PC-3 (cell line): ENCODE results near the gene SLC25A12. TPM values are rescaled to one million over a fixed set of nuclear protein-coding genes. Genes with fewer than 3 reads are reported as not detected.

Experiments
- ATAC-seq: fragments of 200-7000 bp; cut with Tn5 transposase; 2 replicates; pipeline ENCODE4 v1.9.1; 2020; ENCODE audit warnings: mild to moderate bottlenecking, moderate library complexity
- Bru-seq: library from RNA; stranded (reverse); fragments of 400-500 nt; gene quantifications from one replicate; lab custom pipeline; 2021; lab: Mats Ljungman, UMichigan
- BruChase-seq, 2 experiments: library from RNA; stranded (reverse); fragments of 400-500 nt; gene quantifications; one replicate each; lab custom pipeline; 2021; lab: Mats Ljungman, UMichigan
- BruUV-seq: library from RNA; stranded (reverse); fragments of 400-500 nt; replicated peaks from 2 replicates; lab custom pipeline; 2021; lab: Mats Ljungman, UMichigan
- CTCF ChIA-PET: fragments of 300-600 bp; sonication (Branson Sonifier 250); formaldehyde crosslinking; loops from one replicate; lab custom pipeline; 2022; ENCODE audit warnings: antibody characterized with exemption; lab: Charles Lee
- POLR2A ChIA-PET: fragments of 300-600 bp; sonication (Branson Sonifier 250); formaldehyde crosslinking; loops from one replicate; lab custom pipeline; 2022; ENCODE audit warnings: antibody characterized with exemption; ENCODE audit not compliant: unreplicated experiment; lab: Charles Lee
- DNase-seq: peaks from one replicate; pipeline ENCODE4 v3.0.0-alpha.2; 2015
- H2AFZ ChIP-seq: fragments of 300-600 bp; sonication (generic); 2 replicates; pipeline ENCODE4 v1.6.0; 2016; ENCODE audit warnings: antibody characterized with exemption, low read length
- H3F3A ChIP-seq: fragments of 300-600 bp; sonication (generic); one replicate; pipeline ENCODE4 v1.6.0; 2017; ENCODE audit warnings: antibody characterized with exemption, low read length, control low read depth, mild to moderate bottlenecking; ENCODE audit not compliant: unreplicated experiment
- H3K27ac ChIP-seq: fragments of 300-600 bp; sonication (generic); 2 replicates; pipeline ENCODE4 v1.5.1; 2016; ENCODE audit warnings: mild to moderate bottlenecking, low read length
- H3K27me3 ChIP-seq: fragments of 300-600 bp; sonication (generic); 2 replicates; pipeline ENCODE4 v1.6.1; 2016; ENCODE audit warnings: low read length, mixed read lengths
- H3K36me3 ChIP-seq: fragments of 300-600 bp; sonication (generic); 2 replicates; pipeline ENCODE4 v1.6.1; 2016; ENCODE audit warnings: low read depth, mixed run types, low read length, mixed read lengths
- H3K4me1 ChIP-seq: fragments of 300-600 bp; sonication (generic); 2 replicates; pipeline ENCODE4 v1.5.1; 2016; ENCODE audit warnings: low read length; ENCODE audit not compliant: insufficient read depth
- H3K4me2 ChIP-seq: fragments of 300-600 bp; sonication (generic); 2 replicates; pipeline ENCODE4 v1.6.0; 2016; ENCODE audit warnings: low read length
- H3K4me3 ChIP-seq: fragments of 300-600 bp; sonication (generic); 2 replicates; pipeline ENCODE4 v1.5.1; 2016; ENCODE audit warnings: mild to moderate bottlenecking, low read length, mixed read lengths
- H3K79me2 ChIP-seq: fragments of 300-600 bp; sonication (generic); 2 replicates; pipeline ENCODE4 v1.6.1; 2017; ENCODE audit warnings: low read length, mixed read lengths
- H3K9ac ChIP-seq: fragments of 300-600 bp; sonication (generic); 2 replicates; pipeline ENCODE4 v1.6.0; 2016; ENCODE audit warnings: mild to moderate bottlenecking, low read length
- H3K9me2 ChIP-seq: fragments of 300-600 bp; sonication (generic); replicated peaks from 2 replicates; pipeline ENCODE4 v1.6.1; 2016; ENCODE audit warnings: mixed run types, low read length, mixed read lengths
- H3K9me3 ChIP-seq: fragments of 300-600 bp; sonication (generic); 2 replicates; pipeline ENCODE4 v1.6.1; 2016; ENCODE audit warnings: low read length, mixed read lengths
- H4K20me1 ChIP-seq: fragments of 300-600 bp; sonication (generic); 2 replicates; pipeline ENCODE4 v1.6.1; 2016; ENCODE audit warnings: low read length, mixed read lengths
- CTCF ChIP-seq: fragments of 300-600 bp; sonication (generic); conservative IDR thresholded peaks from 2 replicates; pipeline ENCODE4 v1.5.1; 2017; ENCODE audit warnings: antibody characterized with exemption, low read depth, mild to moderate bottlenecking, low read length
- EZH2 ChIP-seq: fragments of 300-600 bp; sonication (generic); IDR thresholded peaks from one replicate; pipeline ENCODE4 v1.6.1; 2017; ENCODE audit warnings: antibody characterized with exemption, mild to moderate bottlenecking, low read length; ENCODE audit not compliant: unreplicated experiment
- EZH2phosphoT487 ChIP-seq: fragments of 300-600 bp; sonication (generic); IDR thresholded peaks from 2 replicates; pipeline ENCODE4 v1.6.1; 2018; ENCODE audit warnings: mild to moderate bottlenecking, antibody characterized with exemption, low read length, borderline replicate concordance
- intact Hi-C: fragments of 100-400 bp; cut with micrococcal nuclease; formaldehyde crosslinking; loops from 2 replicates; pipeline ENCODE4 v1.9.0; 2023
- long read RNA-seq: library from polyadenylated mRNA; unstranded; transcript quantifications from one replicate; pipeline ENCODE4 v2.0.0, GENCODE V29; 2021; ENCODE audit not compliant: unreplicated experiment
- total RNA-seq: library from RNA; depleted of rRNA; stranded (reverse); fragments of >200 nt; gene quantifications from 2 replicates; pipeline ENCODE4 v1.2.3, GENCODE V29; 2014; rRNA removed

The SLC25A12 gene
- 18.4 and 21.4 TPM in 2 replicates for total RNA-seq
- Bru-seq, nascent RNA, result percentile 62 among the genes with signal in this experiment
- percentile 52 among the genes with signal in this experiment for BruChase-seq, experiment 1, labeled RNA remaining after a 6-hour chase
- percentile 56 among the genes with signal in this experiment for BruChase-seq, experiment 2, labeled RNA remaining after a 2-hour chase
- long read RNA-seq, transcript SLC25A12-202 (18 exons, 2,979 nt), result major isoform, 16 of 24 reads
- long read RNA-seq, partial matches to known transcripts, result 3 of 24 reads
- long read RNA-seq, other reads (novel, unspliced or antisense), result 5 of 24 reads

DNA sequence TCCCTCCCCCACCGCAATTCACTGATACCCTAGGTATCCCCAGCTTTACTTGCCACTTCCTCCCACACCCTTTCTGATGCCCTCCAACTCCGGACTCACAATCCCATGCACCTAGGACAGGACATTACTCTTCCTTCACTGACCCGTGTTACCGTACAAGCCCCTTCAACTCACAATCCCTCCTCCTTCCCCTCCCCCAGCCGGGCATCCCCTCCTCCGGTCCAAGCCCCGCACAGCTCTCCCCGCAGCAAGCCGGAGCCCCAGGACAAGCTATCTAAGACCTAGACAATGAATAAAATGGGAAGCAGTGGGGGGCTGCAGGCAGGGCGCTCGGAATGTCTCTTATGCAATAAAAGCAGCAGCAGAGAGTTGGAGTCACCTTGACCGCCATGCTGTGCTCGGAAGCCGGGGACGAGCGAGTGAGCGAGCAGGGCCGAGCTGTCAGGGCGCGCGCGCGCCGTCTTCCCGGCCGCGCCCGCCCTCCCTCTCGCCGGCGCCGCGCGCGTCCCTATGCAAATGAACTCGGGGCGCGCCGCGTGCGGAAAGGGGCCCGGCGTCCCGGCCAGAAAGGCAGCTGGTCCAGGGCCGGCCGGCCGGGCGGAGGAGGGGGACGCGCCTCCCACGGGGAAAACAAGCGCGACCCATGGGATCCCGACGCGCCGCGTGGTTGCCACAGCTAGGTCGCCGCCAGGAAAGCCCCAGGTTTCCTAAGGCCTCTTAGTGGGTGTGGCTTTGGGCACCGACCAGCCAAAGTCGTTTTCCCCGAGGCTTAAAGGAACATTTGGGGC is at the start of gene SLC25A12:
SLC25A12 (minus strand) TSS at position 421 of the 788 bp plus-strand sequence; CDS start at position 391, 30 bp downstream.
- no TSS peak for BruUV-seq
- H3K79me2 ChIP-seq, result peaks cover 15% of the 10 kb centered on the region
- intact Hi-C loops, result loop anchor here (2.0 kb wide), 1 partner anchor 29 kb away; the partner anchor contains the start of gene HAT1
- ChIA-PET POLR2A (no interaction called here), CTCF (interaction anchor here (0.7 to 1.3 kb wide), 2 partner anchors 220 to 233 kb away, joined by 3 read pairs; no protein-coding TSS in a partner anchor)
- H2AFZ ChIP-seq, result peak within 1 kb of the TSS; percentile 99
- no peaks in the 10 kb centered on the region for H3K9me3 ChIP-seq
- no peaks in the 10 kb centered on the region for H4K20me1 ChIP-seq
- no peaks in the 10 kb centered on the region for H3F3A ChIP-seq
- no peak for TF ChIP-seq CTCF
- TF ChIP-seq EZH2phosphoT487, result no peak
- no peak for TF ChIP-seq EZH2
- H3K27me3 ChIP-seq, result no peaks in the 10 kb centered on the region
- peak within 1 kb of the TSS; percentile 90 for H3K4me2 ChIP-seq
- peak; percentile 93 for ATAC-seq
- H3K27ac ChIP-seq, result peak within 1 kb of the TSS; percentile 28
- peak within 1 kb of the TSS; percentile 99 for H3K4me3 ChIP-seq
- H3K4me1 ChIP-seq, result peaks cover 12% of the 10 kb centered on the region
- no peaks in the 10 kb centered on the region for H3K36me3 ChIP-seq
- H3K9ac ChIP-seq, result peak within 1 kb of the TSS; percentile 78
- peak; percentile 87 for DNase-seq
- no peaks in the 10 kb centered on the region for H3K9me2 ChIP-seq

DNA sequence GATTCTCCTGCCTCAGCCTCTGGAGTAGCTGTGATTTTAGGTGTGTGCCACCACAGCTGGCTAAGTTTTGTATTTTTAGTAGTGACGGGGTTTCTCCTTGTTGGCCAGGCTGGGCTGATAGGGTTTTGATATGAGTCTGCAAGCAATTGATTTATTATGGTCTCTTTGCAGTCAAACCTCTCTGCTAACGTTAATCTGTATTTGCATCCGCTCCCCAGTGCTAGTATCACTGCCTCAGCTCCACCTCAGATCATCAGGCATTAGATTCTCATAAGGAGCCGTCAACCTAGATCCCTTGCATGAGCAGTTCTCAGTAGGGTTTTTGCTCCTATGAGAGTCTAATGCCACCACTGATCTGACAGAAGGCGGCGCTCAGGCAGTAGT is 47.3 kb upstream of the SLC25A12 start:
- H3K4me3 ChIP-seq, result no peak overlapping the region
- H3K9ac ChIP-seq, result no peak overlapping the region
- H2AFZ ChIP-seq, result no peak overlapping the region
- H3K79me2 ChIP-seq, result peaks cover 77% of the 10 kb centered on the region
- no peaks in the 10 kb centered on the region for H3K9me3 ChIP-seq
- H4K20me1 ChIP-seq, result peaks cover 10% of the 10 kb centered on the region
- POLR2A ChIA-PET, result interaction anchor here (0.6 kb wide), 1 partner anchor 374 kb away, joined by 3 read pairs; no protein-coding TSS in a partner anchor
- intact Hi-C loops, result loop anchor here (1.0 kb wide), 1 partner anchor 162 kb away; no protein-coding TSS in a partner anchor
- H3K27me3 ChIP-seq, result no peaks in the 10 kb centered on the region
- CTCF ChIA-PET, result no interaction called here
- BruUV-seq, result no TSS peak
- no peaks in the 10 kb centered on the region for H3K4me1 ChIP-seq
- no peak for DNase-seq
- no peaks in the 10 kb centered on the region for H3K9me2 ChIP-seq
- H3K4me2 ChIP-seq, result no peak overlapping the region
- ATAC-seq, result no peak
- no peaks in the 10 kb centered on the region for H3K36me3 ChIP-seq
- H3K27ac ChIP-seq, result no peak overlapping the region
- TF ChIP-seq EZH2, result no peak
- TF ChIP-seq CTCF, result no peak
- no peak for TF ChIP-seq EZH2phosphoT487
- H3F3A ChIP-seq, result no peaks in the 10 kb centered on the region
